BJ (cell line): Measurements from ENCODE around the gene ZBTB48. TPM values are rescaled to one million over a fixed set of nuclear protein-coding genes. Genes with fewer than 3 reads are reported as not detected.

Experiments
- CTCF ChIA-PET: fragments of 350-600 bp; formaldehyde crosslinking; extraction: SDS; loops from one replicate; lab custom pipeline; 2021; ENCODE audit warnings: antibody characterized with exemption, inconsistent platforms; lab: Yijun Ruan, JAX
- POLR2A ChIA-PET: fragments of 300-600 bp; sonication (Branson Sonifier 250); formaldehyde crosslinking; extraction: SDS; loops from one replicate; lab custom pipeline; 2021; ENCODE audit warnings: antibody characterized with exemption; lab: Charles Lee
- DNase-seq: peaks from one replicate; pipeline ENCODE4 v3.0.0-alpha.2; 2011; ENCODE audit warnings: low read depth
- H3K27me3 ChIP-seq: 2 replicates; pipeline ENCODE4 v1.6.0; 2011; ENCODE audit warnings: low read length; ENCODE audit not compliant: control insufficient read depth, insufficient read depth
- H3K36me3 ChIP-seq: 2 replicates; pipeline ENCODE4 v1.5.1; 2011; ENCODE audit warnings: low read length; ENCODE audit not compliant: control insufficient read depth, insufficient read depth
- H3K4me3 ChIP-seq: 2 replicates; pipeline ENCODE4 v1.5.1; 2011; ENCODE audit warnings: low read depth, mild to moderate bottlenecking, control low read depth, low read length
- polyA plus RNA-seq: library from polyadenylated mRNA; depleted of rRNA; stranded (reverse); fragments of >200 nt; gene quantifications from 2 replicates; pipeline ENCODE4 v1.2.3, GENCODE V29; 2011
- TF ChIP-seq, protein P1 (sequence below): IDR thresholded peaks from 2 replicates; pipeline ENCODE4 v1.5.1; 2011; ENCODE audit warnings: low read depth, mild to moderate bottlenecking, control low read depth, inconsistent platforms, low read length, moderate library complexity; ENCODE audit not compliant: insufficient read depth

Gene ZBTB48
- polyA plus RNA-seq, 1 experiment: 14.0 TPM

DNA sequence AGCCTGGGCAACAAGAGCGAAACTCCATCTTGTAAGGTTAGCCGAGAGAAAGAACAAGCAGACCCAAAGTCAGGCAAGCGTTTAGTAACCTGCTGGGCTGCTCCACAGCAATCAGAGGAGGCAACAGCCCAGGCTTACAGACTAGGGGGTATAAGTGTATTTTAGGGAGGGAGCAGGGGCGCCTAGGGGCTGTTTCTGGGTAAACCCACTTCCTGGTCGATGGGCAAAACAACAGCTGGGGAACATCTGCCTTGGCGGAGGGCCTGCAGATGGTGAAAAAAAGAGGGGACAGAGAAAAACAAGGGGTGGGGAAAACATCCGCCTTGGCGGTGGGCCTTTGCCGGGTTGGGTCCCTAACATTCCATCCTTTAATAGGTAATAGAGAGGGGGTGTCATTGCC is 19.5 kb upstream of the ZBTB48 start:
- no peak for DNase-seq
- no peaks in the 10 kb centered on the region for H3K36me3 ChIP-seq
- CTCF ChIA-PET: no interaction called here
- TF ChIP-seq, protein P1, sequence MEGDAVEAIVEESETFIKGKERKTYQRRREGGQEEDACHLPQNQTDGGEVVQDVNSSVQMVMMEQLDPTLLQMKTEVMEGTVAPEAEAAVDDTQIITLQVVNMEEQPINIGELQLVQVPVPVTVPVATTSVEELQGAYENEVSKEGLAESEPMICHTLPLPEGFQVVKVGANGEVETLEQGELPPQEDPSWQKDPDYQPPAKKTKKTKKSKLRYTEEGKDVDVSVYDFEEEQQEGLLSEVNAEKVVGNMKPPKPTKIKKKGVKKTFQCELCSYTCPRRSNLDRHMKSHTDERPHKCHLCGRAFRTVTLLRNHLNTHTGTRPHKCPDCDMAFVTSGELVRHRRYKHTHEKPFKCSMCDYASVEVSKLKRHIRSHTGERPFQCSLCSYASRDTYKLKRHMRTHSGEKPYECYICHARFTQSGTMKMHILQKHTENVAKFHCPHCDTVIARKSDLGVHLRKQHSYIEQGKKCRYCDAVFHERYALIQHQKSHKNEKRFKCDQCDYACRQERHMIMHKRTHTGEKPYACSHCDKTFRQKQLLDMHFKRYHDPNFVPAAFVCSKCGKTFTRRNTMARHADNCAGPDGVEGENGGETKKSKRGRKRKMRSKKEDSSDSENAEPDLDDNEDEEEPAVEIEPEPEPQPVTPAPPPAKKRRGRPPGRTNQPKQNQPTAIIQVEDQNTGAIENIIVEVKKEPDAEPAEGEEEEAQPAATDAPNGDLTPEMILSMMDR: no peak
- H3K27me3 ChIP-seq: peaks cover 8% of the 10 kb centered on the region
- POLR2A ChIA-PET: no interaction called here
- no peak overlapping the region for H3K4me3 ChIP-seq

DNA sequence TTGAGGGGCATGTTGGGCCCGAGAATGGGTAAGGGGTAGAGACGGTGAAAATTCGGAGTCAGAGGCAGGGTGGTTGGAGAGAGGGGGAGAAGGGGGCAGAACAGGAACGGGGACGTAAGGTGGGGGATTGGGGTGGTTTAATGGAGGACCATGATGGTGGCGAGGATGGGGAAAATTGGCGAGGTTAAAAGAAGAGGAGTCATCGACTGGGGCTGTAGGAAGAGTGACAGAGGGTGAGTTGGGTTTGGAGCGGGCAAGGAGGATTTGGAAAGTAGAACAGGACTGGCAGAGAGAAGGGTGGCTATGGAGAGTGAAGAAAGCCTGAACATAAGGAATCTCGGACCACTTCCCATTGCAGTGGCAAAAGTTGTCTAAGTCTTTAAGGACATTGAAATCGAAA is 10.8 kb upstream of the ZBTB48 start:
- Histone ChIP-seq H3K36me3 (no peaks in the 10 kb centered on the region), H3K4me3 (no peak overlapping the region), H3K27me3 (peaks cover 12% of the 10 kb centered on the region)
- CTCF ChIA-PET: interaction anchor here (1.0 kb wide), 1 partner anchor 9 kb away, joined by 3 read pairs; no protein-coding TSS in a partner anchor
- no peak for DNase-seq
- POLR2A ChIA-PET: no interaction called here
- TF ChIP-seq, protein P1: no peak

DNA sequence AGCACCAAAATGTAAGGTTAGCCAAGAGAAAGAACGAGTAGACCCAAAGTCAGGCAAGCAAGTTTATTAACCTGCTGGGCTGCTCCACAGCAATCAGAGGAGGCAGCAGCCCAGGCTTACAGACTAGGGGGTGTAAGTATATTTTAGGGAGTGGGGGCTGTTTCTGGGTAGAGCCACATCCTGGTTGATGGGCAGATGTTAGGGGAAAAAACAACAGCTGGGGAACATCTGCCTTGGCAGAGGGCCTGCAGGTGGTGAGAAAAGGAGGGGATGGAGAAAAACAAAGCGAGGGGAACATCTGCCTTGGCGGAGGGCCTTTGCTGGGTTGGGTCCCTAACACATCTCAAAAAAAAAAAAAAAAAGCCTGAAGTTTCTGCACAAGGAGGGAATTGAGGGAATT is 9.7 kb upstream of the ZBTB48 start:
- H3K27me3 ChIP-seq: peaks cover 10% of the 10 kb centered on the region
- ChIA-PET CTCF (interaction anchor here (1.0 to 1.9 kb wide), 2 partner anchors 8 to 15 kb away, joined by 3 to 6 read pairs; partner anchors contain the start of genes NOL9 and TAS1R1), POLR2A (no interaction called here)
- DNase-seq: no peak
- no peak overlapping the region for H3K4me3 ChIP-seq
- H3K36me3 ChIP-seq: no peaks in the 10 kb centered on the region
- TF ChIP-seq, protein P1: no peak

DNA sequence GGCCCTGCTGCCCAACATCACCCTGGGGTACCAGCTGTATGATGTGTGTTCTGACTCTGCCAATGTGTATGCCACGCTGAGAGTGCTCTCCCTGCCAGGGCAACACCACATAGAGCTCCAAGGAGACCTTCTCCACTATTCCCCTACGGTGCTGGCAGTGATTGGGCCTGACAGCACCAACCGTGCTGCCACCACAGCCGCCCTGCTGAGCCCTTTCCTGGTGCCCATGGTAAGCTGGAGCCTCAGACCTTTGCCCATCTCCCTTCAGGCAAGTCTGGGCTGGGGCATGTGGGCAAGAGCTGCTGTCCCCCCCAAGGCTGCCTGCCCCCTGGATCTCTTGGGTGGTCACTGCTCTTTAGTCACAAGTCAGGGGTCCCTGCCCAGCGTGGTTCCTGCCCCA is 8.8 kb upstream of the ZBTB48 start:
- DNase-seq: no peak
- POLR2A ChIA-PET: interaction anchor here (0.6 kb wide), 1 partner anchor 9 kb away, joined by 7 read pairs; the partner anchor contains the start of gene ZBTB48
- Histone ChIP-seq H3K36me3 (no peaks in the 10 kb centered on the region), H3K4me3 (no peak overlapping the region), H3K27me3 (peaks cover 6% of the 10 kb centered on the region)
- TF ChIP-seq, protein P1: no peak
- CTCF ChIA-PET: interaction anchor here (1.9 kb wide), 1 partner anchor 16 kb away, joined by 6 read pairs; the partner anchor contains the start of genes NOL9 and TAS1R1

DNA sequence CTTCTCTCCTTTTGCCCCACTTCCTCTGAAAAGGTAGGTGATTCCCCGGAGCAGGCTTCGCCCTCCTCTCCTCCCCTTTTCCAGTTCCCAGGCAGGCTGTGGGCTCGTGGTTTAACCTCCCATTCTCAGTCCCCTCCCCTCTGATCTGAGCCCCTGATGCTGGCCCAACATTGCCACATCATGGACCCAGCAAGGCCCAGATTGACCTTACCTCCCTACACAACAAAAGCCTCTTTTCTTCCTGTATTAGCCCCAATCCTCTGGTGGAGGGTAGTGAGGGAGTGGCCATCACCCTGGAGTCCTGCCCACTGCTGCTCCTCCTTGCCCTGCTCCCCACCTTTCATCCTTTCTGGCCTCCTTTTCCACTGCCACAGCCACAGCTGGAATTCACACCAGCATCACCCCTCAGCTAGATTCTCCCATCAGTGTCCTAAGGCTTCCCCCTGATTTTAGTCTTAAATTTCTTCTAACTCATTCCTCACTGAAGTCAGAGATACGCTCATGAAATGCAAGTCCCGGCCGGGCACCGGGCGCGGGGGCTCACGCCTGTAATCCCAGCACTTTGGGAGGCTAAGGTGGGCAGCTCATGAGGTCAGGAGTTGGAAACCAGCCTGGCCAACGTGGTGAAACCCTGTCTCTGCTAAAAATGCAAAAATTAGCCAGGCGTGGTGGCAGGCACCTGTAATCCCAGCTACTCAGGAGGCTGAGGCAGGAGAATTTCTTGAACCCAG is 7.0 kb upstream of the ZBTB48 start:
- ChIA-PET POLR2A (no interaction called here), CTCF (interaction anchor here (0.7 kb wide), 1 partner anchor 74 kb away, joined by 3 read pairs; no protein-coding TSS in a partner anchor)
- Histone ChIP-seq H3K36me3 (no peaks in the 10 kb centered on the region), H3K4me3 (no peak overlapping the region), H3K27me3 (peaks cover 4% of the 10 kb centered on the region)
- TF ChIP-seq, protein P1: no peak
- DNase-seq: no peak
